Measurements from ENCODE around the gene MX2. TPM values are rescaled to one million over a fixed set of nuclear protein-coding genes. Genes with fewer than 3 reads are reported as not detected.

The MX2 gene
- total and polyA plus RNA-seq, 2 donors (not counting 3 experiments of a cell fraction or from before 2014, with no cell fraction given) = 0.01 TPM; not detected in 1

GRCh38 chr21:41373763-41374162, 11.9 kb downstream of the MX2 start:
- no TSS peak for BruUV-seq (replicated peaks)
- intact Hi-C loops (cut with micrococcal nuclease) (no loop called here), dilution Hi-C loops (cut with MboI; ENCODE audit: extremely low pct_ligation_motif_present, low sequenced_read_pairs) (no loop called here)
- no peak for FAIRE-seq
- POLR2A ChIA-PET = no interaction called here
- no peak overlapping the region for H3K4me3 ChIP-seq (replicated peaks in 1 of 3; ENCODE audit: insufficient read depth in 1 of 3, low read depth in 1 of 3, low read length in 3 of 3)
- H3K36me3 ChIP-seq (ENCODE audit: control insufficient read depth in 2 of 2, extremely low read depth in 1 of 2, insufficient read depth in 2 of 2, low read length in 2 of 2) = no peaks in the 10 kb centered on the region
- no peaks in the 10 kb centered on the region for H3K4me1 ChIP-seq (ENCODE audit: control insufficient read depth, extremely low read depth, insufficient read depth, low read length)
- no peak overlapping the region for H3K27ac ChIP-seq (ENCODE audit: insufficient read depth, low read depth, low read length)
- no peaks in the 10 kb centered on the region for H3K79me2 ChIP-seq (ENCODE audit: control insufficient read depth, insufficient read depth, low read length)
- DNase-seq (ENCODE audit: low read depth, low spot score) = no peak
- no peak overlapping the region for H3K9ac ChIP-seq (replicated peaks; ENCODE audit: extremely low read depth, insufficient read depth, low read length)
- H3K9me1 ChIP-seq (replicated peaks; ENCODE audit: control insufficient read depth, extremely low read depth, insufficient read depth, low read length) = no peaks in the 10 kb centered on the region
- H3K27me3 ChIP-seq (ENCODE audit: control insufficient read depth in 2 of 2, insufficient read depth in 2 of 2, low read length in 2 of 2) = no peaks in the 10 kb centered on the region
- H2AFZ ChIP-seq (ENCODE audit: low read depth, low read length) = no peak overlapping the region
- no peak overlapping the region for H3K4me2 ChIP-seq (ENCODE audit: insufficient read depth, low read length)
- CTCF ChIA-PET = no interaction called here
- H3K9me3 ChIP-seq (replicated peaks; ENCODE audit: control insufficient read depth, insufficient read depth, low read length) = no peaks in the 10 kb centered on the region
- H4K20me1 ChIP-seq (replicated peaks; ENCODE audit: control insufficient read depth, extremely low read depth, insufficient read depth, low read length) = no peaks in the 10 kb centered on the region
- TF ChIP-seq CTCF (IDR thresholded peaks at IDR 0.05; ENCODE audit: extremely low read depth in 1 of 2, insufficient read depth in 1 of 2, low read depth in 1 of 2, low read length in 2 of 2) (no peak), MYC (IDR thresholded peaks at IDR 0.05; ENCODE audit: low read depth, low read length) (no peak), POLR2A (IDR thresholded peaks at IDR 0.05; ENCODE audit: low read depth, low read length) (no peak), EZH2 (IDR thresholded peaks at IDR 0.05; ENCODE audit: borderline replicate concordance, low read depth, low read length, severe bottlenecking) (no peak), GATA2 (IDR thresholded peaks at IDR 0.05; ENCODE audit: insufficient read depth, insufficient read length, low read depth, low read length) (no peak), FOS (IDR thresholded peaks at IDR 0.05; ENCODE audit: borderline replicate concordance, insufficient read depth, low read length) (no peak), JUN (IDR thresholded peaks at IDR 0.05; ENCODE audit: borderline replicate concordance, insufficient read depth, insufficient read length, low read depth) (no peak), MAX (IDR thresholded peaks at IDR 0.05; ENCODE audit: insufficient read depth, insufficient read length) (no peak), POLR2AphosphoS5 (IDR thresholded peaks at IDR 0.05; ENCODE audit: insufficient read depth, low read depth, low read length) (no peak)

All from endothelial cell of umbilical vein (primary cell).